SH-SY5Y (cell line): ENCODE measurements around the gene SPPL3.

ENCODE experiments used
- GATA2 ChIP-seq: IDR thresholded peaks from 2 replicates; pipeline ENCODE4 v1.6.1; 2011; ENCODE audit warnings: mild to moderate bottlenecking, low read depth, low read length
- GATA3 ChIP-seq: IDR thresholded peaks from 2 replicates; pipeline ENCODE4 v1.6.1; 2011; ENCODE audit warnings: low read depth, mild to moderate bottlenecking, low read length, moderate library complexity

DNA sequence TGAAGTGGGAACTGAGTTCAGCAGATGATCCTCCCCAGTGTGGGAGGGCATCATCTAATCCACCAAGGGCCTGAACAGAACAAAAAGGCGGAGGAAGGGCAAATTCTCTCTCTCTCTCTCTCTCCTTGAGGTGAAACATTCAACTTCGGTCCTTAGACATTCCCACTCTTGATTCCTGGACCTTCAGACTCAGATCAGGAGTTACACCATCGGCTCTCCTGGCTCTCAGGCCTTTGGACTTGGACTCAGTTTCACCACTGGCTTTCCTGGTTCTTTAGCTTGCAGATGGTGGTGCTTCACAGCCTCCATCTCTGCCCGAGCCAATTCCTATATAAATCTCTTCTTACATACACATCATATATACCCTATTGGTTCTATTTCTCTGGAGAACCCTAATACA lies 73.2 kb downstream of the SPPL3 start:
- no peak for TF ChIP-seq GATA2
- no peak for TF ChIP-seq GATA3
